Endodermal cell (in vitro differentiated cells): ENCODE results near the gene ATP2B3. TPM values are rescaled to one million over a fixed set of nuclear protein-coding genes. Genes with fewer than 3 reads are reported as not detected.

Source experiments
- DNase-seq: peaks from one replicate; pipeline ENCODE4 v3.0.0-alpha.2; 2017
- H3K27ac ChIP-seq: 2 replicates; pipeline ENCODE4 v1.5.1; 2013; ENCODE audit warnings: mild to moderate bottlenecking, low read depth, low read length, moderate library complexity
- H3K27me3 ChIP-seq: 2 replicates; pipeline ENCODE4 v1.6.1; 2013; ENCODE audit warnings: mild to moderate bottlenecking, low read length, moderate library complexity; ENCODE audit not compliant: insufficient read depth, control insufficient read depth, poor library complexity, severe bottlenecking
- H3K36me3 ChIP-seq: 2 replicates; pipeline ENCODE4 v1.7.0; 2013; ENCODE audit warnings: mild to moderate bottlenecking, low read length, moderate library complexity; ENCODE audit not compliant: control insufficient read depth, insufficient read depth
- H3K4me1 ChIP-seq: one replicate; pipeline ENCODE4 v1.7.0; 2013; ENCODE audit warnings: low read length; ENCODE audit not compliant: control insufficient read depth, insufficient read depth
- H3K4me3 ChIP-seq: 2 replicates; pipeline ENCODE4 v1.5.1; 2013; ENCODE audit warnings: mild to moderate bottlenecking, low read length, moderate library complexity
- H3K9ac ChIP-seq: 2 replicates; pipeline ENCODE4 v1.6.1; 2013; ENCODE audit warnings: mild to moderate bottlenecking, low read length, moderate library complexity; ENCODE audit not compliant: poor library complexity, severe bottlenecking; ENCODE audit errors: extremely low read depth
- H3K9me3 ChIP-seq: 2 replicates; pipeline ENCODE4 v1.6.1; 2013; ENCODE audit warnings: mild to moderate bottlenecking, low read length, moderate library complexity; ENCODE audit not compliant: control insufficient read depth
- H3K27ac Mint-ChIP-seq: 2 replicates; pipeline ENCODE4 v1.8.0; 2020; ENCODE audit warnings: mixed read lengths
- H3K27me3 Mint-ChIP-seq: 2 replicates; pipeline ENCODE4 v1.8.0; 2021; ENCODE audit warnings: mild to moderate bottlenecking, mixed read lengths; ENCODE audit not compliant: insufficient read depth
- H3K36me3 Mint-ChIP-seq: 2 replicates; pipeline ENCODE4 v1.8.0; 2020; ENCODE audit warnings: low read depth, mixed read lengths
- H3K4me1 Mint-ChIP-seq: 2 replicates; pipeline ENCODE4 v1.8.0; 2020; ENCODE audit warnings: mixed read lengths
- H3K4me3 Mint-ChIP-seq: 2 replicates; pipeline ENCODE4 v1.8.0; 2020; ENCODE audit warnings: mild to moderate bottlenecking, moderate library complexity, mixed read lengths
- H3K9me3 Mint-ChIP-seq: 2 replicates; pipeline ENCODE4 v1.8.0; 2020; ENCODE audit warnings: mild to moderate bottlenecking, mixed read lengths
- CTCF ChIP-seq: fragments of 200-600 bp; sonication (generic); conservative IDR thresholded peaks from 2 replicates; pipeline ENCODE4 v1.5.0; 2021; ENCODE audit warnings: antibody characterized with exemption, mild to moderate bottlenecking
- WGBS, 2 experiments: methylation state at CpG; one replicate each; pipeline versions ENCODE4 v1.1.5 to v1.1.7; 2013; ENCODE audit warnings: missing lambda C conversion rate in 2 of 2, mixed read lengths in 1 of 2; ENCODE audit not compliant: insufficient coverage in 1 of 2, insufficient read length in 1 of 2; 5-methylcytosine and 5-hydroxymethylcytosine counted together
- total RNA-seq, 2 donors: library from RNA; stranded (reverse); fragmentation: NEBNext Ultra II Directional in 1 of 2; extraction: Animal tissue kit (Norgen Biotek cat#: 25700) in 1 of 2; gene quantifications; 2 replicates in 1 of 2; 3 replicates in 1 of 2; pipeline ENCODE4 v1.2.1, GENCODE V29; 2021

ATP2B3 gene
- total RNA-seq, 2 donors from 2014 or later: not detected

- Mint-ChIP-seq H3K27me3 (no peaks in the 10 kb centered on the region), H3K4me3 (no peak overlapping the region), H3K27ac (no peak overlapping the region), H3K4me1 (no peaks in the 10 kb centered on the region), H3K9me3 (peaks cover 77% of the 10 kb centered on the region), H3K36me3 (peaks cover 19% of the 10 kb centered on the region)
- Histone ChIP-seq H3K36me3 (no peaks in the 10 kb centered on the region), H3K9ac (no peak overlapping the region), H3K27ac (no peak overlapping the region), H3K27me3 (no peaks in the 10 kb centered on the region), H3K9me3 (no peaks in the 10 kb centered on the region), H3K4me3 (no peak overlapping the region), H3K4me1 (no peaks in the 10 kb centered on the region)
- TF ChIP-seq CTCF: no peak
- WGBS, 2 experiments: 86 to 100% methylated on average over 3 to 4 of the region's 4 CpGs
- no peak for DNase-seq
These were observed 68.4 kb downstream of the ATP2B3 start for GRCh38 chrX:153585827-153586226.

- Mint-ChIP-seq H3K9me3 (peaks cover 78% of the 10 kb centered on the region), H3K36me3 (peaks cover 20% of the 10 kb centered on the region), H3K27me3 (no peaks in the 10 kb centered on the region), H3K27ac (no peak overlapping the region), H3K4me3 (no peak overlapping the region), H3K4me1 (no peaks in the 10 kb centered on the region)
- 83 to 93% methylated on average over 1 to 10 of the region's 10 CpGs for WGBS, 2 experiments
- no peak overlapping the region for H3K4me3 ChIP-seq
- no peak overlapping the region for H3K27ac ChIP-seq
- no peaks in the 10 kb centered on the region for H3K9me3 ChIP-seq
- no peak overlapping the region for H3K9ac ChIP-seq
- no peak for TF ChIP-seq CTCF
- H3K36me3 ChIP-seq: no peaks in the 10 kb centered on the region
- no peaks in the 10 kb centered on the region for H3K27me3 ChIP-seq
- no peak for DNase-seq
- H3K4me1 ChIP-seq: no peaks in the 10 kb centered on the region
These were observed 69.9 kb downstream of the ATP2B3 start for GRCh38 chrX:153587342-153587741.

- no peaks in the 10 kb centered on the region for H3K4me1 ChIP-seq
- H3K36me3 ChIP-seq: no peaks in the 10 kb centered on the region
- no peaks in the 10 kb centered on the region for H3K9me3 ChIP-seq
- Mint-ChIP-seq H3K36me3 (peaks cover 26% of the 10 kb centered on the region), H3K4me3 (no peak overlapping the region), H3K9me3 (peaks cover 77% of the 10 kb centered on the region), H3K27me3 (no peaks in the 10 kb centered on the region), H3K27ac (no peak overlapping the region), H3K4me1 (no peaks in the 10 kb centered on the region)
- H3K4me3 ChIP-seq: no peak overlapping the region
- 86 to 95% methylated on average over 1 to 17 of the region's 18 CpGs for WGBS, 2 experiments
- H3K27me3 ChIP-seq: no peaks in the 10 kb centered on the region
- no peak overlapping the region for H3K27ac ChIP-seq
- no peak for DNase-seq
- H3K9ac ChIP-seq: no peak overlapping the region
- no peak for TF ChIP-seq CTCF
These were observed 70.8 kb downstream of the ATP2B3 start for GRCh38 chrX:153588021-153588781.
